GM04503 (cell line): Measurements from ENCODE around the gene FXYD4.

Experiments
- DNase-seq: peaks from one replicate; pipeline ENCODE4 v3.0.0-alpha.2; 2012; ENCODE audit warnings: low read depth

Gene FXYD4

GRCh38 chr10:43344051-43344450, 27.4 kb upstream of the FXYD4 start:
- no peak for DNase-seq

- DNase-seq = no peak
Measured at GRCh38 chr10:43347997-43348396, 23.4 kb upstream of the FXYD4 start.

GRCh38 chr10:43348511-43349312, 22.7 kb upstream of the FXYD4 start:
- no peak for DNase-seq

GRCh38 chr10:43350156-43350555, 21.3 kb upstream of the FXYD4 start:
- no peak for DNase-seq

- DNase-seq = no peak
Measured at GRCh38 chr10:43350686-43351085, 20.8 kb upstream of the FXYD4 start.

- DNase-seq = no peak
Measured at GRCh38 chr10:43351301-43351700, 20.1 kb upstream of the FXYD4 start.

GRCh38 chr10:43352951-43353350, 18.5 kb upstream of the FXYD4 start:
- no peak for DNase-seq

GRCh38 chr10:43353495-43354329, 17.7 kb upstream of the FXYD4 start:
- DNase-seq = no peak

GRCh38 chr10:43354330-43354635, 17.2 kb upstream of the FXYD4 start:
- DNase-seq = no peak

GRCh38 chr10:43354879-43355380, 16.5 kb upstream of the FXYD4 start:
- no peak for DNase-seq

- no peak for DNase-seq
Measured at GRCh38 chr10:43355749-43356371, 15.6 kb upstream of the FXYD4 start.

- DNase-seq = no peak
Measured at GRCh38 chr10:43360086-43360485, 11.3 kb upstream of the FXYD4 start.

- no peak for DNase-seq
Measured at GRCh38 chr10:43361547-43362190, 9.8 kb upstream of the FXYD4 start.

- no peak for DNase-seq
Measured at GRCh38 chr10:43362191-43362839, 9.1 kb upstream of the FXYD4 start.

GRCh38 chr10:43365001-43365400, 6.4 kb upstream of the FXYD4 start:
- no peak for DNase-seq

- no peak for DNase-seq
Measured at GRCh38 chr10:43369921-43370320, 1.5 kb upstream of the FXYD4 start.

- DNase-seq = no peak
Measured at GRCh38 chr10:43370671-43371215, 693 bp upstream of the FXYD4 start.

- DNase-seq = no peak
Measured at GRCh38 chr10:43372765-43373361, 1.4 kb downstream of the FXYD4 start.

- no peak for DNase-seq
Measured at GRCh38 chr10:43373461-43373860, 2.0 kb downstream of the FXYD4 start.

- no peak for DNase-seq
Measured at GRCh38 chr10:43374194-43374593, 2.8 kb downstream of the FXYD4 start.

- DNase-seq = no peak
Measured at GRCh38 chr10:43375401-43376020, 4.1 kb downstream of the FXYD4 start.
